NCI-H1930 (cell line): Measurements from ENCODE around the gene CLDN5.

Experiments used
- DNase-seq, 2 experiments: peaks; one replicate each; lab custom pipeline; 2025; lab: John Stamatoyannopoulos, UW

The CLDN5 gene

DNA sequence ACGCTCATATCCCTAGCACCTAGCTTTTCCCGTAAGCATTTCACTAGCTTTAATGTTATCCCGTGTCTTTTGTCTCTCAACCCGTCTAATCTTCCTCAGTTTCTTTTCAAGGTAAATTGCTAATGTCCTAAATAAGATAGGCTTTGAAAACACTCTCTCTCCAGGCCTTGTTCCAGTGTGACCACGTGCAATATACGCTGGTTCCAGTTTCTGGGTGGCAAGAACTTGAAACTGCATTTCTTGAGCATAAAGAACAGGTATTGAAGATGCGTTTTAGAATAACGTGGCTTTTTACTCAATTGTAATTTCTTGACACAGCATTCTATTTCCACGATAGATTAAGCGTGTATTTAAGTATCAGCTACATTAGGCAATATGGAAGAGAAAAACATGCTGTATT lies 43.4 kb downstream of the CLDN5 start:
- DNase-seq, result no peak

GRCh38 chr22:19480173-19480568 lies 44.0 kb downstream of the CLDN5 start:
- no peak for DNase-seq

DNA sequence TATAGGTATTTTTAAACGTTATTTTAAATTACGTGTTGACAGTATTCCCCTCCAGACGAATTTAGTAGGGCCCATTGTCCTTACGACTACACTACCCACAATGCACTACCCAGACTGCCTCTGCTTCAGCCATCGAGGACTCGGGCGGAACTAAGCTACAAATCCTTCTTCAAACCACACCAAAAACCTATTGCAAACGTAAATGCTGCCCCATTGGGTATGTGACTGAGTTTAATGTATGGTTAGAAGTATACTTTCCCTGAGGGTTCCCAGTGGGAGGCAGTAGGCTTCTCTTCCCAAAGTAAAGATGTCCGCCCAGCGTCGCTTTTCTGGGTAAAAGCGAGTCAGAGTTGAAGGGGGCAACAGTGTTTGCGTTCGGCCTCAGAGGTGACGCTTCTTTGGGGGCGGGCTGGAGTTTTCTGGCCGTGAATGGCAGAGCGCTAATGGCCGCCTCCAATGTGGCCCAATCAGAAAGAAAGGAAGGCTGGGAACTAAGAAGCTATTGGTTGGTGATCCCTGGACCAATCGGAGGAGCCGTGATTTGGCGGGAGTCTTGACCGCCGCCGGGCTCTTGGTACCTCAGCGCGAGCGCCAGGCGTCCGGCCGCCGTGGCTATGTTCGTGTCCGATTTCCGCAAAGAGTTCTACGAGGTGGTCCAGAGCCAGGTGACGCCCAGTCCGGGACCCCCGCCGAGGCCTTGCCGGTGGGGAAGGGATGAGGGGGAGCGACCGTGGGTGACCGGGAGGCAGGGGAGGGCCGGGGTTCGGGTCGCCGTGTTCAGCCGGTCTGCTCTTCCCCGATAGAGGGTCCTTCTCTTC lies 44.6 kb downstream of the CLDN5 start, which contains the start of gene CDC45:
CDC45 (plus strand) TSS at position 566 of the 818 bp plus-strand sequence; CDS start at position 615, 49 bp downstream.
- peak; percentile 95 to 96 for DNase-seq

DNA sequence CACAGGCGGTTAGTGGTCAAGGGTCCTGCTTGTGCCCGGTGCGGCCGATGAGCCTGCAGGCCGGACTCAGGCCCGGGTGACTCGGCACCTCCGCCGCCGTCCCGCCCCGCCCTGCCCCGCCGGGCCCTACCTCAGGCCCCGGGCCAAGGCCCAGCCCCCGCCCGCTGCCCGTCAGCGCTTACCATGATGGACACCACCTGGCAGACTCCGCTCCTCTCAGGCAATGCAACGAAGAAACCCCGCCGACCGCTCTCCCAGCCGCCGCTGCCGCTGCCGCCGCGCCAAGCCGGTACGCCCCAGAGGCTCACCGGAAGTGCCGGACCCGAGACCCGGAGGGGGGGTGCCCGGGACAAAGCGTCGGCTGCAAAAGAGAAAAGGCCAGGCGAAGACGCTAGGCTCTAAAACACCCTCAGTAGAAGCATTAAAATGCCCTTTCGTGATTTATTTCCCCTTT lies 45.3 kb downstream of the CLDN5 start, which contains the start of gene UFD1:
UFD1 (minus strand) TSS at position 293 of the 454 bp plus-strand sequence; CDS start at position 185, 108 bp downstream.
- peak; percentile 60 to 84 for DNase-seq

DNA sequence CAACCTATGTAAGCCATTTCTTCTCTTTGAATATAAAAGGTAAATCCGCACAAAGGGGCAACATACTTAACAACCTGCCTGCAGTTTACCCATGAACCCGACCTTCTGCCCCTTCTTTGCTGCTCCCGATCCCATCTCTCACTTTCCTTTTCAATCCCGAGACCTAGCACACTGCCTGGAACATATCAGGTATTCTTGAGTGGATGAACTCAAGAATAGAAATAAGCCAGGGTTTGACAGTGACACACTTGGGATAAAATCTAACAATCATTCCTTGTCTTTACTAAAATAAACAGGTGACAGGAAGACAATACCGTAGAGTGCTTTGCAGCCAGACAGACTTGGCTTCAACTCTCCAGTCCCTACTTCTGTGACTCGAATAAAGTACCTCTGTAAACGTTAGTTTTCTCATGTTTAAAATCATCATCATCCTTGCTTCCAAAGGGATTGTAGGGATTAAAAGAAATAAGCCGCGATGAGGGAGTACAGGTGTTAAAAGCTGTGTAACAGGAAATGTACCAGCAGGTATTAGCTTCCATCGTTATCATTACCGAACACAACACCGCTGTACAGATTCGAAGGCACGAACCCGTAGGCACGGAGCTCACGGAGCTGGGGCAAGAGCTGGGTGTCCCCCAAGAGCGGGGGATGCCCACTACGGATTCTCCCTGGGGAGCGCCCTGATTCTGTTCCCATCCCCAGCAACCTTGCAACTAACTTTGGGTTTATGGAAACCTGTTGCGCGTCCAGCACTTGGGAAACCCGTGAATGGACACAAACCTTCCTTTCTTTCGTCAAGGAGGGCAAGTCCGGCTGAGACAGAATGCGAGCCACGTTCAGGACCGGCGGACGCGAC lies 45.9 kb downstream of the CLDN5 start:
- DNase-seq, result no peak

DNA sequence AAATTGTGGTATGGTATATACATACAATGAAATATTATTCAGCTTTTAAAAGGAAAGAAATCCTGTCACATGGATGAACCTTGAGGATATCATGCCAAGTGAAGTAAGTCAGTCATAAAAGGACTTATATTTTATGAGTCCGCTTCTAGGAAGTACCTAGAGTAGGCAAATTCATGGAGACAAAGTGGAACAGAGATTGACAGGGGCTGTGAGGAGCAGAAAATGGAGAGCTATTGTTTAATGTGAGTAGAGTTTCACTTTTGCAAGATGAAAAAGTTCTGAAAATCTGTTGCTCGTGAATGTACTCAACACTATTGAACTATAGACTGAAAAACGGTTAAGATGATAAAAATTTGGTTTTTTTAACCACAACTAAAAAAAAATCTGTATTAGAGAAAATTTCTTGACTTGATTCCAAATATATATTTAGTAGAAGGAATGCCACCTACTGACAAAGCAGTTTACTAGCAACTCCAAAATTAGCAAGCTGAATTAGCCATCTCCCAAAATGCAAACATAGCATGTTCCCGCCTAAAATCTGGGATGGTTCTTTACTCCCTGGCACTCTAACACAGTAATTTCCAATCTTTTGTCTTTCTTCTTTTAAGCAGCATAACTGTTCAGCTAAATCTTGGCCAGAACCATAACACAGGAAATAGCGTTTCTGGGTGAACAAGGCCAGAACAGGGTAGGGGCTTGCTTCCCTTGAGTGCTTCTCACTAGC lies 46.7 kb downstream of the CLDN5 start:
- DNase-seq, result no peak

GRCh38 chr22:19476023-19476422 lies 48.2 kb downstream of the CLDN5 start:
- DNase-seq, result no peak

DNA sequence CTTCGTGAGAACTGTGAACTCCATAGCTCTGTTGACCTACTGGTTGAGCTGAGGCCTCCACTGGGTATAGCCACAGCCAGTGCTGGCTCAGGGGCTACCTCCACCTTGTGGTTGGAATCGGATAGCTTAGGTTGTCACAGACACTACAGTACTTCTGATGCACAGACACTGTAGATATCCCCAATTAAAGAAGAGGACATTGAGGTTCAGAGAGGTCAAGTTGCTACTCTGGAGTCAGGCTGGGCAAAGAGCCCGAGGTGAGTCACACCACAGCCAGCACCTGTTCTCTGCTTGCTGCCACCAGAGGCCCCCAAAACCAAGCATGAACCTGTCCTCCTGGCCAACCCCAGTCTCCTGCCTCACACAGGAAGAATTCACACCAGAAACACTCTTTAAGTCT lies 50.6 kb downstream of the CLDN5 start:
- DNase-seq, result no peak
